Heart left ventricle (tissue), 13 donors: ENCODE data around the gene ADNP.

Experiments used
- CTCF ChIP-seq, 12 donors: fragments of 200-600 bp; sonication (generic) in 4 of 12; IDR thresholded peaks; one replicate each; pipeline versions ENCODE4 v1.5.0 to v1.8.0; 2018 to 2022; ENCODE audit warnings: antibody characterized with exemption in 12 of 12, mild to moderate bottlenecking in 5 of 12
- POLR2A ChIP-seq, 2 donors: fragments of 450-650 bp; IDR thresholded peaks; one replicate each; pipeline ENCODE4 v1.6.1; 2017; ENCODE audit warnings: antibody characterized with exemption in 2 of 2, mild to moderate bottlenecking in 2 of 2, moderate library complexity in 2 of 2
- donor health status: ischemic (EF 13 %, LVEDD 7.1; RV severe dilation, severe dysfunction).
- donor health status: DM: no; HTN: yes; CAD: no.
- donor health status: DM: no; HTN: no; CAD: no.
- donor health status: ischemic (EF 25% LVEDD 6.9; RV normal size, moderate dysfunction).
- donor health status: ischemic (EF 25% LVEDD 5.7; RV mildly dilated, moderate dysfunction).
- donor health status: ischemic (EF 35%, LVEDD 5.7; RV mildly dilated, moderate dysfunction).
- donor health status: nonischemic (EF 11% LVEDD 7.7; RV severe dilation, severe dysfunction).
- donor health status: DM: yes; HTN: yes; CAD: no.
- donor health status: PGD.
- donor health status: ischemic (EF 29% LVEDD 5.4; RV normal size, mild dysfunction).
- donor health status: nonischemic (EF 23%, LVEDD 6.1; RV moderate dilation, normal function).

GRCh38 chr20:50926530-50926929 lies 4.7 kb downstream of the ADNP start:
- TF ChIP-seq CTCF (IDR thresholded peaks at IDR 0.05) (no peak), POLR2A (IDR thresholded peaks at IDR 0.05) (no peak)
